NCI-H1930 (cell line): ENCODE results near the gene CAND1.
"Not testable (repeated sequence)": the region's sequence is repeated elsewhere in the genome, so short reads cannot be mapped to it uniquely, and the experiment has no call there.

Experiments used
- DNase-seq, 2 experiments: peaks; one replicate each; lab custom pipeline; 2025; lab: John Stamatoyannopoulos, UW

CAND1 gene

DNA sequence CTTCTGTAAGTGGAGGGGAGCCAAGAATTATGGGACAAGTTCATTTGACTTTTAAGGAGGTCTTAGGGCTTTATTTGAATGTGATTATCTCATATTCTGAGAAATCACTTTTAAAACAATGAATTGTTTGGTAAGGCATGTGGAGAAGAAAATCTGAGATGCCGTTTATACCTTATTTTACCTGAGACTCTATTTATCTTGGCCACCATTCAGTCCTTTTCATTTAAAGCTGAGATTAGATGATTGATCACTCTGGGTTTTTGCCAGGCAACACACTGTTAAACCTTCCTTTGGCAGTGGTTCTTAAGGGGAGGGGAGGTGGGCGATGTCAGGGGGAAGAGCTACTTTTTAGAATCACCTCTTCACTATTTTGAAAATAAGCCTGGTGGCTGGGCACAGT lies 11.4 kb downstream of the CAND1 start:
- DNase-seq: no peak

DNA sequence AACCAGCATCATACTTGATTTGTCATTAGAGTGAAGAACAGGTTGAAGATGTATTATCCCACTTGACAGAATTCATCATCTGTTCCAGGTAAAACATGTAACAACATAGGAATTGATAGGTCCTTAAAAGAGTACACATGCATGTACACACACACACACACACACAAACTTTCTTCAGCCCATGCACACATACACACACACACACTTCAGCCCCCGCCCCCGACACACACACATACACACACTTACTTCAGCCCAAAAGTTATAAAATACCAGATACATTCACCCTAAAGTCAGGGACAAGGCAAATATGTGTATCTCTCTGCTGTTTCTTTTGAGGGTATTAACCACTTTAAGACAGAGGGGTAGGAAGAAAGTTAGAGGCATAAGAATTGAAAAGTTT lies 15.4 kb downstream of the CAND1 start:
- DNase-seq: no peak

DNA sequence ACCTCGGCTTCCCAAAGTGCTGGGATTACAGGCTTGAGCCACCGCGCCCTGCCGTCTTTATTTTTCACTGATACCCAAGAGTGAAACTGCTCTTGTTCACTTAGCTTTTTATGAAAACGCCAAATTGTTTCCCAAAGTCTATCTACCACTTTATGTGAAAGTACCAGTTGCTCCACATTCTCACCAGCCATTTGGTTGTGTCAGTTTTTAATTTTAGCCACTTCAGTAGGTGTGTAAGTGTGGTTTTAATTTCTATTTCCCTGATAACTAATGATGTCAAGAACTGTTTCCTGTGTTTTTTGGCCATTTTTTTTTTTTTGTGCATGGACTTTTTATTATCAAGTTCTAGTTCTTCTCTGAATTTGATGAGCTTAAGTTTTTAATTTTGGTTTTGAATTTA lies 17.1 kb downstream of the CAND1 start:
- DNase-seq: no peak

DNA sequence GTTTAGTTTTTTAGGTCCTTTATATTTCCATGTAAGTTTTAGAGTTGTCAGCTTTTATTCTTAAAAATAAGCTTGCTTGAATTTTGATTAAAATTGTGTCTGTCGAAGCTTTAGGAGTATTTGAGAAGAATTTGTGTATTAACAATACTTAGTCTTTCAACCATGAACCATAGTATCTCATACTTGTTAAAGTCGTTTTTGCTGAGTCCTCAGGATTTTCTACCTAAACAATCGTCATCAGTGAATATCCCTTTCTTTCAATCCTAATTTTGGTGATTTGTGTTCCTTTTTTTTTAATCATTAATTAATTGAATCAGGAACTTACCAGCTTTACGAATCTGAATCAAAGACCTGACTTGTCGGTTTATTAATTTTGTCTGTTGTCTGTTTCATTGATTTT lies 18.2 kb downstream of the CAND1 start:
- no peak for DNase-seq

DNA sequence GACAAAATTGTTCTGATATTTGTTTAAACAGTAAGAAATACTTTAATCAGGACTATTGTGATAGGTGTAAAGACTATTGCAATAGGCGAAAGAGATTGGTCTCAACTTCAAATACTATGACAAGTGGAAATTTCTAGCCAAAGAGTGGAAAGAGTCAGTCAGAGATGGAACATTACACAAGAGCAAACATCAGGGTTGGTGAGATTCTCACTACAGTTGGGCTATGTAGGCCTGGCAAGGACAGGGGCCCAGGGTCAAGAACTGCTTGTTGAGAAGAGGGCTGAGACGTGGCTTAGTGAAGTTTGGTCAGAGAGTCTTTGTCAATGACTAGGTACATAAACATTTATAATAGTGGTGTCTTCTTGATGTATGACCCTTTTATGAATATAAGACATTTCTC lies 19.4 kb downstream of the CAND1 start:
- DNase-seq: no peak

DNA sequence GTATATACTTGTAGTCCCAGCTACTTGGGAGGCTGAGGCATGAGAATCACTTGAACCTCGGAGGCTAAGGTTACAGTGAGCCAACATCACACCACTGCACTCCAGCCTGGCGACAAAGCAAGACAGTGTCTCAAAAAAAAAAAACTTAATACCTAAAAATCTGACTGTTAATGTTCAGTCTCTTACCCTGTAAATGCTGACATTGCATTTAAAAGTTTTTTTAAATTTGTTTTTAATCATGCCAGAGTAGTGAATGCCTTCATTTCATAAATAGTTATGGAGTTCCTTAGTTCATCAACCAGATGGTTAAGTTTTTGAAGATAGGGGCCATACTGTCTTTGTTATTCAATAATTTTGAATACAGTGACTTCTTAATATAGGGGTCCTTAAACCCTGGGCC lies 21.2 kb downstream of the CAND1 start:
- no peak for DNase-seq

DNA sequence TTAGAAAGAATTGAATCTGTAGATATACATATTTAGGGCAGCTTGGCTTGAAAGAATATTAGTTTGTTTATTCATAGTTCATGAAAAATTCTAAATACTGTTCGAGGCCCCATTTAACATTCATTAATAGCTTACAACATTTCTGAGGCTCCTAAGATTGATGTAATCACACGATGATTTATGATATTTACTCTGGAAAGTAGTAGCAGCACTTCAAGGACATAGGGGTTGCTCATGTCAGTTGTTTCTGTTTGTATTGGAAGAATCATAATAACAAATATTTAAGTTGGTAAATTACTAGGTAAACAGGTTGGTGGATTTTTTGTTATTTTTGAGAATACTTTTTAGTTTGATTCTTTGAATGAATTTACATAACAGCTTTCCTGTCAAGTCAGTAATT lies 30.4 kb downstream of the CAND1 start:
- DNase-seq: no peak

DNA sequence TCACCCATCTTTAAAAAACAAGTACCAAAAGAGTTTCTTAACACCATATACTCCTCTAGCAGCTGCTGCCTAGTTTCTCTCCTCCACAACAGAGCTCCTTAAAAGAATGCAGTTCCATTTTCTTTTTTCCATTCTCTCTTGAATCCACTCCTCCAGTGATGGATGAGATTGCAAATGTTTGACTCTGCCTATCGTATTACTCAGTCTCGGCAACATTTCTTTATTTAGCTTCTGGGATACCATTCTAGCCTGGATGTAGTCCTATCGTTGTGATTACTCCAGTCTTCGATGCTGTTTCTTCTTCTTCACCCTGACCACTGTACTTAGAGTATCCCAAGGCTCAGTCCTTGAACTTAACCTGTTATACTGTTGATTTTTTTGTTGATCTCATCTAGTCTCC lies 30.8 kb downstream of the CAND1 start:
- DNase-seq: no peak

DNA sequence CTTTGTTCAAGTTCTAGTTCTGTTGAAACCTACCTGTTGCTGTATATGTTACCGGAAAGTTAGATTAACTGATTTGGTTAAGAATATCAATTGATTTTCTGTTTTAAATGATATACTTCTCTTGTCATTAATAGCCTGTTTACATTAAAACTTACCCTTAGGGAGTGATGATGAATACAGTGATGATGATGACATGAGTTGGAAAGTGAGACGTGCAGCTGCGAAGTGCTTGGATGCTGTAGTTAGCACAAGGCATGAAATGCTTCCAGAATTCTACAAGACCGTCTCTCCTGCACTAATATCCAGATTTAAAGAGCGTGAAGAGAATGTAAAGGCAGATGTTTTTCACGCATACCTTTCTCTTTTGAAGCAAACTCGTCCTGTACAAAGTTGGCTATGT lies 33.0 kb downstream of the CAND1 start:
- DNase-seq: no peak

DNA sequence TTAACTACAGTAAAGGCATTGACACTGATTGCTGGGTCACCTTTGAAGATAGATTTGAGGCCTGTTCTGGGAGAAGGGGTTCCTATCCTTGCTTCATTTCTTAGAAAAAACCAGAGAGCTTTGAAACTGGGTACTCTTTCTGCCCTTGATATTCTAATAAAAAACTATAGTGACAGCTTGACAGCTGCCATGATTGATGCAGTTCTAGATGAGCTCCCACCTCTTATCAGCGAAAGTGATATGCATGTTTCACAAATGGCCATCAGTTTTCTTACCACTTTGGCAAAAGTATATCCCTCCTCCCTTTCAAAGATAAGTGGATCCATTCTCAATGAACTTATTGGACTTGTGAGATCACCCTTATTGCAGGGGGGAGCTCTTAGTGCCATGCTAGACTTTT lies 36.4 kb downstream of the CAND1 start:
- no peak for DNase-seq

DNA sequence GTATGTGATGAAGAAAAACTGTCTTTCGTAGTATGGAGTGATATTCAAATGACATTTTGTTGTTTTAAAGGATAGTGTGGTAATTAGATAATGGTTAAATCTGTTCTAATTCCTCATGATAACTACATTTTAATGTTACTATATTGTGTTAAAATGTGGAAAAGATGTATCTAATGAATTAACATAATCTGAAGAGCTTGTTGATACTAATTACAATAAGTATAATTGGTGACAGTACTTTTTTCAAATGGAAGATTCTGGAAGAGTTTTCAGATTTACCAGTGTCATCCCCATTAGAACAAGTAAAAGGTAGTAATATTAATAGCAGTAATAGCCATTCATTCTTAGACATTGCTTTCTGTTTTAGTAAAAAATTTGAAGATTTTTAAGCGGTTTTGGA lies 37.6 kb downstream of the CAND1 start:
- DNase-seq: no peak

DNA sequence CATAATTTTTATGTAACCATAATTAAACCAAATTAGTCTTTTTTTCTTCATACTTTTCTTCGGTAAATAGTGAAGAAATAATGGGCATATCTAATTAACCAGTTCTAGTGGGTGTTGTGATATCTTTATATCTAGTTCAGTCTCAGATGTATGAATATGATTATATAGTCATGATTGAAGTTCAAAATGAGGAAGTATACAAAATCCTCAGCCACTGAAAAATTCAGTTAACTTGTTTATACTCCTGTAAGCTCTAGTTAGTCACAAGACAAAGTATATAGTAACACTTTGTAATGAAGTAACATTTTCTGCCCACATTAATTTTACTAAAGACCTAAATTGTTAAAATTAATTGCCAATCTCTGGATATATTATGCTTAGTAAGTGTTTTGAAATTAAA lies 46.5 kb downstream of the CAND1 start:
- DNase-seq: no peak

DNA sequence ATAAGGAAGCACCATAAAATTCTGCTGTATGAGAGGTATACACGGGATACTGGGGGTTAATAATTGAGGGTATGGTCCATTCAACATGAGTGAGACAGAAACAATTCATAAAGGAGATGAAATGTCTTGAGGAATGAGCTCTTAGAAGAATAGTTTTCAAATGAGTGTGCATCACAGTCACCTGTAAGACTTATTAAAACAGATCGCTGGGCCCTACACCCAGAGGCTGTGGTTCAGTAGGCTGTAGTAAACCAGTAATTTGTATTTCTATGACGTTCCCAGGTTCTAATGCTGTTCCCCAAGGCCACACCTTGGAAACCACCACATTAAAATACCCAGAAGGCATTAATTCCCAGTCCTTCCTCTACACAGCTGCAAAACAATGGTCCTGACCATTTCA lies 49.6 kb downstream of the CAND1 start:
- DNase-seq: no peak

DNA sequence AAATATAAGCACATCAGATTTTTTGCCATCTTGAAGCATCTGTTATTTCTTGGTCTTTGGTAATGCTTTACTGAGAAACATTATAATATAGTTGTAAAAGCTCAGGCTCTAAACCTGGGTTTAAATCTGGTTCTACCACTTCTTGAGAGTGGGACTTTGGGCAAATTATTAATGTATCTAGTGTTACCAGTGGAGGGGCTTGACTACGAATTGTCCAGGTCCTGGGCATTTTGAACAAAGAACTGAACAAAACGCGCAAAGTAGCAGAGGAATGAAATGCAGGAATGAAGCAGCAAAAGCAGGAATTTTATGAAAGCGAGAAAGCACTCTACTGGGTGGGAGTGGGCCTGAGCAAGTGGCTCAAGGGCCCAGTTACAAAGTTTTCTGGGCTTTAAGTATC lies 50.8 kb downstream of the CAND1 start:
- DNase-seq: no peak

DNA sequence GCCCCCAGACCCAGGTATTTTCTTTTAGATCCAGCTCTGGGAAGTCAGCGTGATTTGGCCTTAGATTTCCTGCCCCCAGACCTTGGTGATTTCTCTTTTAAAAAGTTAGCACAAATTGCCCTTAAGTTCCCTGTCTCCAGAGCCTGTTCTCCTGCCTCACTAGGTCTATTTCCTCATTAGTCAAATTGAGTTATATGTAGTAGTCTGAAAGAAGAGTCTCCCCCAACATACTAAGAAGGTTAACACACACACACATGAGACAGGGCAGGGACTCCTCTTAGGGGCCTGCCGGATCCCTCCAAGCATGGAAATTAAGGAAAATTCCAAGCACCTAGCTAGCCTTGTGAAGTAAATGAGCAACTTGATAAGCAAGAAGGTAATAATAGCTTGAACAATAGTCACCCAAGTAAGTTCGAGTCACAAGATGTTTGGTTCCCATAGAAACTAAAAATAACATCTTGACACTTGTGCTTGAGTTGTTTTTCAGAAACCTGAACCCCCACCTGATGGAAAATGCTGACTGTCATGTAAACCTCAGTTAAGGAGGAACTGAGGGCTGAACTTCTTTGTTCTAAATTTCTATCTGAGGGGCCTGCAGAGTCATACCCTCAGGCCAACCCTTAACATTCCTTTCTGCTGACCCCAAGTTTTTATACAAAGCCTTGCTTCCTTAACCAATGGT lies 51.6 kb downstream of the CAND1 start:
- no peak for DNase-seq

DNA sequence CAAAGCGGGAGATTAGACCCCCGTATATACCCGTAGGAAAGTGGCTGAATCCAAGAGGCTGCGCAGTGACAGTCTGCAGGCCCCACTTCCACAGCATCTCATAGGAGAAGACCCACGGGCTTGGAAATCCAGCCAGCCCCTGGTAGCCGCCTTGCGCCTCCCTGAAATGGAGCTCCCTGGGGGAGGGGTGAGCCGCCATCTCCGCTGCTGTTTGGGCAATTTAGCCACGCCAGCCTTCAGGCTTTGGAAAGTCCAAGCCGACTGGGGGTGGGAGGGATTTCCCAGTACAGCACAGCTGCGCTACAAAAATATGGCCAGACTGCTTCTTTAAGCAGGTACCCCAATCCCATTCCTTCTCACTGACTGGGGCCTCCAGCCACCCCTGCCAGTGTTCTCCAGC lies 53.4 kb downstream of the CAND1 start:
- no peak for DNase-seq

DNA sequence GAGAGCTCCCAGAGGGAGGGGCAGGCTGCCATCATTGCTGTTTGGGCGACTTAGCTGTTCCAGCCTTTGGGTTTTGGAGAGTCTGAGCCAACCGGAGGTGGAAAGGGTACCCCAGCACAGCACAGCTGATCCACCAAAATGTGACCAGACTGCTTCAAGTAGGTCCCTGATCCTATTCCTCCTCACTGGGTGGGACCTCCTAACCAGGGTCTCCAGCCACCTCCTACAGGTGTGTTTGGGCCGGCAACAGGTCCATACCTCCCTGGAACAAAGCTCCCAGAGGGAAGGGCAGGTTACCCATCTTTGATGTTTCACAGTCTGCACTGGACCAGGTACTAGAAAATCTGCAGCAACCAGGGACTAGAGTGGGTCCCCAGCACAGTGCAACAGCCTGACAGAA lies 53.8 kb downstream of the CAND1 start:
- DNase-seq: no peak

DNA sequence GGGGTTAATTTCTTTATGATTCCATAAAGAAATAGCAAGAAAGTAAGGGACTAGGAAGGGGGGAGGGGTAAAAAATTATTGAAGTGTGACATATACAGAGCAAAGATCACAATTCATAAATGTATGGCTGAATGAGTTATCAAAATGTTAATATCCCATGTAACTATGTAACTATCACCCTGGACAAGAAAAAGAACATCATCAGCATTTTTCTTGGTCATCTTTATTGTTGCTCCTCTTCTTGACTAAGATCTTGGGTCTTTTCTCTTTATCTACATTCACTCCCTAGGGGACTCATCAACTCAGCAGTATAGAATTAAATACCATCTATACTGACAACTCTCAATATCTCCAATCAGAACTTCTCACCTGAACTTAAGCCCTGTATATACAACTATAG lies 57.5 kb downstream of the CAND1 start:
- DNase-seq: no peak

DNA sequence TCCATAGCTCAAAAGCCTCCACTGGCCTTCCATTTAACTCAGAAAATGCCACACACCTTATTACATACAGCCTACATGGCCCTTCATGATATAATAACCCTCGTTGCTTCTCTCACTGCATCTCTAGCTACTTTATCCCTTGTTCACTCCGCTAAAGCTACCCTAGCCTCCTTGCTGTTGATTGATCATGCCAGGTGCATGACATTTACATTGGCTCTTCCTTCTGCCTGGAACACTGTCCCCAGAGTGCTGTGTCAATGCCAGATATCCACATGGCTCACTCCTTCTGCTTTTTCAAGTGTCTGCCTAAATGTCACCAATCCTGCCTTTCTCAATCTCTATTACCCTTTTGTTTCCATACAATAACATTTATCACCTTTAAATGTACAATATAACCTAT lies 58.3 kb downstream of the CAND1 start:
- DNase-seq: no peak

DNA sequence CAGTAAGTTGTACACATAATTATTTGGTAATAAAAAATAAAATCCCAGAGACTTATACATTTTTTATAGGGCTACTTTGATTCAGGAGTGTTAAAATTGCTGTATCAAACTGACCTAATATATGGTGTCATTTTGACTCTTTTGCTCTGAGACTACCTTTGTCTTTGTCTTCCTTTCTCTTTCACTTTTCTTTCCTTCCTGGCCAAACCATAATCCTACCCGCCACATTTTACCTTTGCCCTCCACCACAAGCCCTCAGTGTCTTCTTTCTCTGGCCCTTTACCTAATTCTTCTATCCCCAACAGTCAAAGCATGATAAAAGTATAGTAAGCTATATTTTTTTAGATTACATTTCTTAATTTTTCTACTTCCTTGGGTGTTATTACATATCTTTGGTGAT lies 62.0 kb downstream of the CAND1 start:
- no peak for DNase-seq

DNA sequence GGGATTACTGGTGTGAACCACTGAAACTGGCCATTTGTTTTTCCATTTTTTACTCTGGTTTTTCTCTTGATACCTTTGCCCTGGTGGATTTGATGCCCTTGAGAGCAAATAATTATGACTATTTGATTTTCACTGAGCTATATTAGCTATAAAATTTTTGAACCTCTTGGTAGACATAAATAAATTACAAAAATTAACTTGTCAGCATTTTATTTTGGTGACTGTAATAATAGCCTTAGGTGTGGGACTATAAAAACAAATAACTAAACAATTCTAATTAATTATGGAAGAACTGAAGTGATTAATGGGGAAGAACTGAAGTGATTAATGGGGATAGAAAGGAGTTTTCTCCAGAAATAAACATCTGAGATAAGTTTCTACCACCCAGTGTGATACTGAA lies 62.7 kb downstream of the CAND1 start:
- no peak for DNase-seq

DNA sequence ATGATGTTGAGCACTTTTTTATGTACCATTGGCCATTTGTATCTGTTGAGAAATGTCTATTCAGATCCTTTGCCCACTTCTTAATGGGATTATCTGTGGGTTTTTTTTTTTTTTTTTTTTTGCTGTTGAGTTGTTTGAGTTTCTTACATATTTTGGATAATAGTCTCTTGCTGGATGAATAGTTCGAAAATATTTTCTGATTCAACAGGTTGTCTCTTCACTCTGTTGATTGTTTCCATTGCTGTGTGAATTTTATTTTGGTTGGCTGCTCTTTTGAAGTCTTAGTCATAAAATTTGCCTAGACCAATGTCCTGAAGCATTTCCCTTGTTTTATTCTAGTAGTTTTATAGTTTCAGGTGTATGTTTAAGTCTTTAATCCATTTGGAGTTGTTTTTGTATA lies 64.5 kb downstream of the CAND1 start:
- DNase-seq: no peak

DNA sequence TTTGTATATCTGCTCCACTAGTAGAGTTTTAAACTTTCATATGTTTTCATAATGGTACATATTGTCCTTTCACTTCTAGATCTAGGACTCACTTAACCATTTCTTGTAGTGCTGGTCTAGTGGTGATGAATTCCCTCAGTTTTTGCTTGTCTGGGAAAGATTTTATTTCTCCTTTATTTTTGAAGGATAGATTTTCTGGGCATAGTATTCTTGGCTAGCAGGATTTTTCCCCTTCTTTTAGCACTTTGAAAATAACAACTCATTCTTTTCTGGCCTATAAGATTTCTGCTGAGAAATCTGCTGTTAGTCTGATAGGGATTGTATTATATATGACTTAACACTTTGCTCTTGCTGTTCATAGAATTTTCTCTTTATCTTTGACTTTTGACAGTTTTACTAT lies 69.3 kb downstream of the CAND1 start:
- DNase-seq: no peak

DNA sequence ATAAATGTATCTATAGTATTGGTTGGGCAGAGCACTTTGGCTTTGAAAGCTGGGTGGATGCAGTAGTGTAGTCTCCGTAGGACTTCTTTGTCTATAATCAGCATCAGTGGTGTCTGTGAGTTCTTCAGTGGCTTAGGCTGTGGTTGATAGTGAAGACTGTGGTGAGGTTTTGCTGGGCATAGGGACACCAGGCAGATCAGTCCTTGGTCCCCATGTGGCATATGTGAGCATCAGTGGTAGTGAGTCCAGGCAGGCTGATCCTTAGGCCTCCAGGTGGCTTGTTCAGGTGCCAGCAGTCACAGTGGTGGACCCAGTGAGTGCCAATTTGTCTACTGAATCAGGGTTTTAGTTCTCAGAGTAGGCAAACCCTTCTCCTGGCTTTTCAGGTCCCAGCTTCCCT lies 70.4 kb downstream of the CAND1 start:
- DNase-seq: no peak

DNA sequence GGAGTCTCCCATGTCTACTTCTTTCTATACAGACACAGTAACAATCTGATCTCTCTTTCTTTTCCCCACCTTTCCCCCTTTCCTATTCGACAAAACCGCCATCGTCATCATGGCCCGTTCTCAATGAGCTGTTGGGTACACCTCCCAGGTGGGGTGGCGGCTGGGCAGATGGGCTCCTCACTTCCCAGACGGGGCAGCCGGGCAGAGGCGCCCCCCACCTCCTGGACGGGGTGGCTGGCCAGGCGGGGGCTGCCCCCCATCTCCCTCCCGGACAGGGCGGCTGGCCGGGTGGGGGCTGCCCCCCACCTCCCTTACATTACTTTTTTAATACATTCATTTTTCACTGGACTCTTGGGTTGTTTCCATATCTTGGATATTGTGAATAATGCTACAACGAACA lies 71.9 kb downstream of the CAND1 start:
- DNase-seq: not testable (repeated sequence)
